ENCODE measurements around the gene PGLYRP2.

PGLYRP2 gene

DNA sequence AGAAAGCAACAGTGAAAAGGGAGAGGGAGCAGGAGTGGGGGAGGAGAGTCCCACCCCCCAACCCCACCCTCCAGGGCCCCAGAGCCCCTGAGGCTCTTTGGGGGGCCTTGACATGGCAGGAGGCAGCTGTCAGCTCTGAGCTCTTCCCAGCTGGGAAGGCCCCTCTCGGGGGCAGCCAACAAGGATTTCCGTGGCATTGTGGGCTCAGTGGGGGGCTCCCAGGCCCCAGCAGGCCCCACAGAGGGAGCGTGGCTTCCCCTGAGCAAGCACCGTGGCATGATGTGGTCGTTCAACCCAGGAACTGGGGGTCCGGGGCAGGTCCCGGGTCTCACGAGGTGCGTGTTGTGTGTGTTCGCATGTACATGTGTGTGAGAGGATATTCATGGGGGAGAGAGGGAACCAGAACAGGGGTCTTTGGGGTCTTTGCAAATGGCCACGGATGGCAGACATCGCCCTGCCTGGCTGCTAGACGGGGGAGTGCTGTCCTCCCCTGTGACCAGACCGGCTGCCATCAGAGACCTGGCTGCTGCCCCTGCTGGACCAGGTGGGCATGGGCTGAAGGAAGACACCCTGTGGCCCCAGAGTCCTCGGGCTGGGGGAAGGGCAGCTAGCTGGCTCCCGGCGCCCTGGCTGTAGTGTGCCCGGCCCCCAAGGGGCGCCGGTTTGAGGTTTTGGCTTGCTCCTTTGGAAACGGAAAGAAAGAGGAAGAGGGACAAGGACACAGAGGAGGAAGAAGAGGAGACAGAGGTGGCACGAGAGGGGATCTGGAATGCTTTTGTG, 56.8 kb downstream of the PGLYRP2 start:
- DNase-seq: no peak

DNA sequence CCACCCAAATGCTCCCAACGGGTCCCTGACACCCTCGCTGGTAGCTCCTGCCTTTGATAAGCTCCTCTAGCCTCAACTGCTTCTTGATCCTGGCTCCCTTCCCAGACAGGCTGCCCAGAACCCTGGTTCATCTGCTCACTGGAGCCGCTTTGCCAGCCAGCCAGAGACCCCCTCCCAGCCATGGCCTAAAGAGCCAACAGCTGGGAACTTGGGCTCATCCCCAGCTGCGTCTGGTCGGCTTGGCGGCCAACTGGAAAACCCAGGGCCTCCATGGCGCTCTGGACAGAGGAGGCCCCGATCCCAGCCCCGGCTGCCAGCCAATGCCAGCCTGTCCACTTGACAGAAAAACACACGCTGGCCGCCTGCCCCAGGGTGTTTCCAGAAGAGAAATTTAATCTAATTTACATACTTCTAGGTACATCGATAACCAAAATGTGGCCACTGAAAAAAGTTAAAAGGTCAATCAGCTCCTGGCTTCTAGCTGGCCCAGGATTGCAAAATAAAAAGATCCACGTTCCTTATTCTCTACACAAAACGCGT, 57.5 kb downstream of the PGLYRP2 start:
- DNase-seq: peak; percentile 87

GRCh38 chr19:15421136-15421695, 58.1 kb downstream of the PGLYRP2 start:
- DNase-seq: no peak

GRCh38 chr19:15419413-15420025, 59.8 kb downstream of the PGLYRP2 start:
- DNase-seq: no peak

Measured in femur (tissue), 1 donor.